Medulla oblongata (tissue), 1 donor: ENCODE data around the gene FUT6.

ENCODE experiments used
- DNase-seq: peaks from one replicate; pipeline ENCODE4 v3.0.0-alpha.2; 2015; ENCODE audit errors: extremely low spot score

FUT6 gene

GRCh38 chr19:5805462-5806132 lies 33.9 kb downstream of the FUT6 start:
- peak; percentile 15 for DNase-seq

DNA sequence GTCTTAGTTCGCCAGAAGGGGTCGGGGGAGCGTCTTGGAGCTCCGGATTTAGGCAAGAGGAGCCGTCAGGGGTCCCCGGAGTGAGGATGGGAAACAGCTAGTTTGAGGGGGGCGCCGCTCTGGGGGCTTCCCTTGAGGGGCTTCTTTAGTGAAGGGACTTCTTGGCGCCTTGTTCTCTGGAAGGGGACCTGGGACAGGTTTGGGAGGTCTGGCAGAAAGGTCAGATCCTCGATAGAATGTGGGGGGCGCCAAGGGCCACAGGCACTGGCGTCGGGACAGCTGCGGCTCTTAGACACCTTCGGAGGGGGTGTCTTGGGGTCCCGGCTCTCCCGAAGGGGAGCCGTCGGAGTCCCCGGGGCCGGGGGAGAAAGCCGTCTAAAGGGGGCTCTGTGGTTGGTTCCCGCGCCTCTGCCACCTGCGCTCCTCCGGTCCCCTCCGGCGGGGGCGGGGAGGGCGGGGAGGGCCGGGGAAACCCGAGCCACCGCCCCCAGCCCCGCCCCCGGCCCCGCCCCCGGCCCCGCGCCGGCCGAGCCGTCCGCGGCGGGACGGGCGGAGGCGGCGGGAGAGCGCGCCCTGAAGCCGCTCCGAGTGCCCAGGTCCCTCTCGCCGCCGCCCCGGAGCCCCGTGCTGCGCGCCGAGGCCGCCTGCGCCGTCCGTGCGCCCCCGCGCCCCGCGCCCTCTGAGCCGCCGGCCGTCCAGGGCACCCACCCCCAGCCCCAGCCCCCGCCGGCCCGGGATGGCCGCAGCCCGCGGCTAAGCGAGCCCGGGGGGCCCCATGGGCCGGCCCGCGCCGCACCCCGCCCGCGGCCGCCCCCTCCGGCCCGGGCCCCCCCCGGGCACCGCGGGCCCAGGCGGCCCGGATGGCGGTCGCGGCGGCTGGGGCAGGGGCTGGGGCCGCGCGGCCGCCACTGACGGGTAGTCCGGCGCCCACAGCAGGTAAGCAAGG lies 34.7 kb downstream of the FUT6 start, which contains the start of gene NRTN:
Gene NRTN (plus strand): TSS at position 552 of the 946 bp plus-strand sequence. CDS start 19,099 bp downstream, outside the sequence.
- DNase-seq, result no peak

GRCh38 chr19:5803752-5804515 lies 35.6 kb downstream of the FUT6 start:
- peak; percentile 64 for DNase-seq

GRCh38 chr19:5803441-5803751 lies 36.1 kb downstream of the FUT6 start:
- DNase-seq, result no peak

- DNase-seq, result no peak
Measured at GRCh38 chr19:5801796-5802619, 37.5 kb downstream of the FUT6 start.

DNA sequence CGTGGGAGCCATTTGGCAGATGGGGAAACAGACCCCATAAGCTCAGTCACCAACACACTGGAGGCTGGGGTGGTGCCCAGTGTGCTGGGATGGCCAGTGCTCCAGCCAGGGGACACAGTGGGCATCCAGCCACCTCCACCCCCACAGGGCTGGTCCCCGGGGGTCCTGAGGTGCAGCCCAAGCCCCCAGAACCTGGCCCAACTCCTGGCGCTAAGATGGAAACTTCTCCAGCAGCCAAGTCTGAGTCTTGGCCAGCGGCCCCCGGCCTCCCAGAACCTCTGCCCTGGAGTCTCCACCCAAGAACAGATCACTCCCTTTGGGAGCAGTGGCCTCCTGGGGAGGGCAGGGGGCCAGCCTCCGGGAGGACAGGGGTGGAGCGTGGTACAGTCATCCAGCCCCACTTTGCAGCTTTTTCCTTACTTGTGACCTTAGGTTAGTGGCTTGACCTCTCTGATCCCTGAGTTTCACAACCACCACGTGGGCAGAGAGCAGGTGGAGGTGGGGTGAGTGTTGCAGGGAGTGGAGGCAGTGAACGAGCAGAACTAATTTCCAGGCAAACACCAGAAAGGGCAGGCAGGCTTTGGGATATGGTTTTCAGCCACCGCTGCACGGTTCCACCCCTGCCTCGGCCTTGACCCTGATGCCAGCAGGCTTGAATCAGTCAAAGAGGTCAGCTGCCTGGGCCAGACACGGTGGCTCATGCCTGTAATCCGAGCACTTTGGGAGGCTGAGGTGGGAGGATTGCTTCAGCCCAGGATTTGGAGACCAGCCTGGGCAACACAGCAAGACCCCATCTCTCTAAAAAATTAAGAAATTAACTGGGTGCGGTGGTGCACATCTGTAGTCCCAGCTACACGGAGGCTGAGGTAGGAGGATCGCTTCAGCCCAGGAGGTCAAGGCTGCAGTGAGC lies 38.9 kb downstream of the FUT6 start:
- no peak for DNase-seq

- no peak for DNase-seq
Measured at GRCh38 chr19:5799247-5800241, 40.0 kb downstream of the FUT6 start.

- DNase-seq, result no peak
Measured at GRCh38 chr19:5798244-5798643, 41.3 kb downstream of the FUT6 start.

DNA sequence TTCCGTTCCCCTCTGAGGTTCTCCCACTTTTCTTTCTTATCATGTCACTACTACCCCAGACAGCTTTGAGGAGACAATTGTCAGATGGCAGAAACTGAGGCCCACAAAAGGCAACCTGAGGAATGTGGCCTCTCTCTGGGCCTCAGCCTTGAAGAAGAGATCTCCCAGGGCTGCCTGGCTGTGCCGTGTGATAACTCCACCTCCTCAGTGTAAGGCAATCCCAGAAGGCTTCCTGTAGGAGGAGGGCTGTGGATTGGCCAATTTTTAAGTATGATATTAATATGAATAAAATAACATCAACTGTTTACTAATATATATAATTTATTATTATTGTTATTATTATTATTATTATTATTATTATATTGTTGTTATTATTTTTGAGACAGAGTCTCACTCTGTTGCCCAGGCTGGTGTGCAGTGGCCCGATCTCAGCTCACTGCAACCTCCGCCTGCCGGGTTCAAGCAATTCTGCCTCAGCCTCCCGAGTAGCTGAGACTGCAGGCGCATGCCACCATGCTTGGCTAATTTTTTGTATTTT lies 44.1 kb downstream of the FUT6 start:
- no peak for DNase-seq

- no peak for DNase-seq
Measured at GRCh38 chr19:5793188-5793587, 46.3 kb downstream of the FUT6 start.

GRCh38 chr19:5792224-5792623 lies 47.3 kb downstream of the FUT6 start:
- DNase-seq, result no peak

GRCh38 chr19:5790559-5791520 lies 48.7 kb downstream of the FUT6 start, which contains the start of gene DUS3L:
TSS of gene DUS3L (minus strand) at chr19:5791163. CDS start at chr19:5791141, 22 bp downstream.
- peak; percentile 98 for DNase-seq

GRCh38 chr19:5789886-5790558 lies 49.5 kb downstream of the FUT6 start:
- DNase-seq, result no peak

- DNase-seq, result no peak
Measured at GRCh38 chr19:5789351-5789761, 50.1 kb downstream of the FUT6 start.

GRCh38 chr19:5788422-5788821 lies 51.1 kb downstream of the FUT6 start:
- no peak for DNase-seq

DNA sequence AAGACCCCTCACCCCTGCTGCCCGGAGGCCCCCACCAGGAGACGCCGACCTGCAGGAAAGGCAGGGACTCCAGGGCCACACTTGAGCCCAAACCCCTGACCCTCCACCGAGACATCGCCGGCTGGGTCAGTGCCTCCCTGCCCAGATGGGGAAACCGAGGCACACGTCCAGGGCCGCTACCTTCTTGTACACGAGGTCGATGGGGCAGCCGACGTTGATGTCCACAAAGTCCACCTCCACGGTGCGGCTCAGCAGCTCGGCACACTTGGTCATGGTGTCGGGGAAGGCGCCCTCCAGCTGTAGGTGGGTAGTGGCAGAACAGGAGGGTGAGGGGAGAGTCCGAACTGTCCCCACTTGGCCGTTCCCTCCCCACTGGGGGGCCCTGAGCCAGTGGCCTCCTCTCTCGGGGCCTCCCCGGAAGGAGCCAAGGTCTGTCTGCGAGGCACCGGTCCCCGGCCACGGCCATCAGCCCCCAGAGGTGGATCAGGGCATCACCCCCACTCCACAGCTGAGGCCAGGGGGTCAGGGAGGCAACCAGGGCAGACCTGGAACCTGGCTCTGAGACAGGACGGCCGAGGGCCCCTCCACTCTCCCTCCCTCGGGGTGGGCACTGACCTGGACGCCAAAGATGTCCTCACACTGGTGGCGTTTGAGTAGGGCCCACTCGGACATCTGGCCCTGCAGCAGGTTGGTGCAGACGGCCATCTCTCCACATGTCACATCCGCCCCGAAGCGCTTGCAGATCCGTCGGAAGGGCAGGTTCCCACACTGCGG lies 51.9 kb downstream of the FUT6 start:
- no peak for DNase-seq
